ENCODE results near the gene CYSTM1.

Gene CYSTM1

GRCh38 chr5:140166911-140167310 lies 8.1 kb upstream of the CYSTM1 start:
- no peak overlapping the region for H3K4me3 ChIP-seq (ENCODE audit: low read depth, low read length)
- TF ChIP-seq, protein P1, sequence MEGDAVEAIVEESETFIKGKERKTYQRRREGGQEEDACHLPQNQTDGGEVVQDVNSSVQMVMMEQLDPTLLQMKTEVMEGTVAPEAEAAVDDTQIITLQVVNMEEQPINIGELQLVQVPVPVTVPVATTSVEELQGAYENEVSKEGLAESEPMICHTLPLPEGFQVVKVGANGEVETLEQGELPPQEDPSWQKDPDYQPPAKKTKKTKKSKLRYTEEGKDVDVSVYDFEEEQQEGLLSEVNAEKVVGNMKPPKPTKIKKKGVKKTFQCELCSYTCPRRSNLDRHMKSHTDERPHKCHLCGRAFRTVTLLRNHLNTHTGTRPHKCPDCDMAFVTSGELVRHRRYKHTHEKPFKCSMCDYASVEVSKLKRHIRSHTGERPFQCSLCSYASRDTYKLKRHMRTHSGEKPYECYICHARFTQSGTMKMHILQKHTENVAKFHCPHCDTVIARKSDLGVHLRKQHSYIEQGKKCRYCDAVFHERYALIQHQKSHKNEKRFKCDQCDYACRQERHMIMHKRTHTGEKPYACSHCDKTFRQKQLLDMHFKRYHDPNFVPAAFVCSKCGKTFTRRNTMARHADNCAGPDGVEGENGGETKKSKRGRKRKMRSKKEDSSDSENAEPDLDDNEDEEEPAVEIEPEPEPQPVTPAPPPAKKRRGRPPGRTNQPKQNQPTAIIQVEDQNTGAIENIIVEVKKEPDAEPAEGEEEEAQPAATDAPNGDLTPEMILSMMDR (IDR thresholded peaks at IDR 0.05; ENCODE audit: borderline replicate concordance, insufficient read depth, low read depth, low read length), result no peak

- no peak overlapping the region for H3K4me3 ChIP-seq (ENCODE audit: low read depth, low read length)
- TF ChIP-seq, protein P1 (IDR thresholded peaks at IDR 0.05; ENCODE audit: borderline replicate concordance, insufficient read depth, low read depth, low read length), result no peak
Measured at GRCh38 chr5:140168371-140168770, 6.6 kb upstream of the CYSTM1 start.

GRCh38 chr5:140169410-140169809 lies 5.6 kb upstream of the CYSTM1 start:
- TF ChIP-seq, protein P1 (IDR thresholded peaks at IDR 0.05; ENCODE audit: borderline replicate concordance, insufficient read depth, low read depth, low read length), result no peak
- H3K4me3 ChIP-seq (ENCODE audit: low read depth, low read length), result no peak overlapping the region

DNA sequence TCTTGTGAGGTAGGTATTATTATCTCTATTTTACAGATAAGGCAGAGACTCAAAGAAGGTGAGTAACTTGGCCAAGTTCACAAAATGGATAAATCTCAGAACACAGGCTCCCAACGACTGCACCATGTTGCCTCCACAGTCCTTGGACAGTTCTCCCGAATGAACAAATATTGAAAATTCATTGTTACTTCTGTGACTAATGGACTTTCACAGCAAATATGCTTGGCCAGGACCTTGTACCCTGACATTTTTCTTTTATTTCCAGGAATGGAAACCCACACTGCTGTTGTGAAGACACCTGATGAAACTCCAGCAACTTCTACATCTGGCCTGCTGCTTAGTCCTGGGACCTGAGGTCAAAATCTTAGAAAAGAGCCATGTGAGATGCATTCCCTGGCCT lies 2.5 kb upstream of the CYSTM1 start:
- TF ChIP-seq, protein P1 (IDR thresholded peaks at IDR 0.05; ENCODE audit: borderline replicate concordance, insufficient read depth, low read depth, low read length), result no peak
- H3K4me3 ChIP-seq (ENCODE audit: low read depth, low read length), result no peak overlapping the region

GRCh38 chr5:140174014-140174413 lies 974 bp upstream of the CYSTM1 start:
- TF ChIP-seq, protein P1 (IDR thresholded peaks at IDR 0.05; ENCODE audit: borderline replicate concordance, insufficient read depth, low read depth, low read length), result no peak
- no peak overlapping the region for H3K4me3 ChIP-seq (ENCODE audit: low read depth, low read length)

GRCh38 chr5:140175367-140176030 lies 511 bp downstream of the CYSTM1 start:
- H3K4me3 ChIP-seq (ENCODE audit: low read depth, low read length), result peak overlapping the region; percentile 96
- TF ChIP-seq, protein P1 (IDR thresholded peaks at IDR 0.05; ENCODE audit: borderline replicate concordance, insufficient read depth, low read depth, low read length), result peak; percentile 21; the same call in 1 of the 2 replicates

DNA sequence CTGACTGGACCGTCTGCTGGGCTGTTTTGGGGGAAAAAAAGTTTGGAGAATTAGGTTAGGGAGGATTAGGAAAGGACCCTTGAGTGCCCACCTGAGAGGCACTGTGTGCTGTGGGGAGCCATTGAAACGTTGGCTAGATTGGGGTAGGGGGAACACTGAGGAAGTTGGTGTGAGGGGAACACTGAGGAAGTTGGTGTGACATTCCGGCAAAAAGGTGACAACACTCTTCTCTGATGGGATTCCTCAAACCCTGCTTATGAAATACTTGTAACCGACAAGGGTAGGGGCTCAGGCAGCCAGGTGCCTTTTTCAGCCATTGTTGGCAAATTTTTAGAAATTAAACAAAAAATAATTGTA lies 1.0 kb downstream of the CYSTM1 start:
- TF ChIP-seq, protein P1 (IDR thresholded peaks at IDR 0.05; ENCODE audit: borderline replicate concordance, insufficient read depth, low read depth, low read length), result no peak
- peak overlapping the region; percentile 96 for H3K4me3 ChIP-seq (ENCODE audit: low read depth, low read length)
